KMS-11 (cell line): ENCODE measurements around the gene IGBP1.

Experiments
- H2AFZ ChIP-seq: fragments of 200-600 bp; sonication (generic); 2 replicates; pipeline ENCODE4 v1.6.1; 2016; ENCODE audit warnings: antibody characterized with exemption, mixed run types, low read depth
- H3K27ac ChIP-seq: fragments of 200-600 bp; sonication (generic); 2 replicates; pipeline ENCODE4 v1.6.1; 2016; ENCODE audit warnings: mild to moderate bottlenecking, mixed run types
- H3K27me3 ChIP-seq: fragments of 200-600 bp; sonication (generic); 2 replicates; pipeline ENCODE4 v1.6.1; 2017; ENCODE audit warnings: mild to moderate bottlenecking, low read depth, mixed run types, moderate library complexity; ENCODE audit not compliant: insufficient read depth
- H3K36me3 ChIP-seq: fragments of 200-600 bp; sonication (generic); 2 replicates; pipeline ENCODE4 v1.6.1; 2017; ENCODE audit warnings: mild to moderate bottlenecking, mixed run types; ENCODE audit not compliant: insufficient read depth
- H3K4me1 ChIP-seq: fragments of 200-600 bp; sonication (generic); 2 replicates; pipeline ENCODE4 v1.6.1; 2016; ENCODE audit warnings: mild to moderate bottlenecking, low read depth, mixed run types; ENCODE audit not compliant: poor library complexity, severe bottlenecking
- H3K4me2 ChIP-seq: fragments of 200-600 bp; sonication (generic); 2 replicates; pipeline ENCODE4 v1.7.0; 2016; ENCODE audit warnings: mild to moderate bottlenecking, mixed run types
- H3K4me3 ChIP-seq: fragments of 200-600 bp; sonication (generic); IDR thresholded peaks from 2 replicates; pipeline ENCODE4 v1.6.1; 2017; ENCODE audit warnings: low read depth, low read length, mixed read lengths; ENCODE audit not compliant: insufficient read depth
- H3K79me2 ChIP-seq: fragments of 200-600 bp; sonication (generic); 2 replicates; pipeline ENCODE4 v1.6.1; 2016; ENCODE audit warnings: low read depth, mixed run types; ENCODE audit not compliant: insufficient read depth
- H3K9ac ChIP-seq: fragments of 200-600 bp; sonication (generic); 2 replicates; pipeline ENCODE4 v1.6.1; 2016; ENCODE audit warnings: mild to moderate bottlenecking, mixed run types
- H4K20me1 ChIP-seq: fragments of 200-600 bp; sonication (generic); 2 replicates; pipeline ENCODE4 v1.6.1; 2016; ENCODE audit warnings: mild to moderate bottlenecking, mixed run types; ENCODE audit not compliant: insufficient read depth
- CTCF ChIP-seq: fragments of 200-600 bp; sonication (generic); conservative IDR thresholded peaks from 2 replicates; pipeline ENCODE4 v1.6.1; 2017; ENCODE audit warnings: low read depth, mild to moderate bottlenecking, antibody characterized with exemption, low read length, moderate library complexity, mixed read lengths

Gene IGBP1

GRCh38 chrX:70169281-70169680, 36.0 kb downstream of the IGBP1 start:
- Histone ChIP-seq H3K4me1 (no peaks in the 10 kb centered on the region), H3K4me3 (no peak overlapping the region), H3K36me3 (no peaks in the 10 kb centered on the region), H3K9ac (no peak overlapping the region), H3K27me3 (no peaks in the 10 kb centered on the region), H2AFZ (no peak overlapping the region), H4K20me1 (no peaks in the 10 kb centered on the region), H3K79me2 (no peaks in the 10 kb centered on the region), H3K4me2 (no peak overlapping the region), H3K27ac (no peak overlapping the region)
- no peak for TF ChIP-seq CTCF

GRCh38 chrX:70171624-70172023, 38.4 kb downstream of the IGBP1 start:
- Histone ChIP-seq H3K4me2 (no peak overlapping the region), H3K36me3 (no peaks in the 10 kb centered on the region), H3K79me2 (no peaks in the 10 kb centered on the region), H3K27me3 (no peaks in the 10 kb centered on the region), H2AFZ (no peak overlapping the region), H3K27ac (no peak overlapping the region), H3K9ac (no peak overlapping the region), H3K4me3 (no peak overlapping the region), H4K20me1 (no peaks in the 10 kb centered on the region), H3K4me1 (no peaks in the 10 kb centered on the region)
- TF ChIP-seq CTCF: no peak

GRCh38 chrX:70172221-70172620, 39.0 kb downstream of the IGBP1 start:
- H3K27ac ChIP-seq: no peak overlapping the region
- no peaks in the 10 kb centered on the region for H3K79me2 ChIP-seq
- no peaks in the 10 kb centered on the region for H3K4me1 ChIP-seq
- H3K9ac ChIP-seq: no peak overlapping the region
- H3K4me2 ChIP-seq: no peak overlapping the region
- TF ChIP-seq CTCF: no peak
- H2AFZ ChIP-seq: no peak overlapping the region
- H3K36me3 ChIP-seq: no peaks in the 10 kb centered on the region
- H3K4me3 ChIP-seq: no peak overlapping the region
- no peaks in the 10 kb centered on the region for H3K27me3 ChIP-seq
- no peaks in the 10 kb centered on the region for H4K20me1 ChIP-seq

GRCh38 chrX:70172964-70173363, 39.7 kb downstream of the IGBP1 start:
- no peaks in the 10 kb centered on the region for H3K4me1 ChIP-seq

More at GRCh38 chrX:70172964-70173363, 39.7 kb downstream of the IGBP1 start:
- Histone ChIP-seq H3K4me3 (no peak overlapping the region), H2AFZ (no peak overlapping the region), H3K79me2 (no peaks in the 10 kb centered on the region), H3K27ac (no peak overlapping the region), H3K4me2 (no peak overlapping the region), H3K27me3 (no peaks in the 10 kb centered on the region), H4K20me1 (no peaks in the 10 kb centered on the region), H3K9ac (no peak overlapping the region), H3K36me3 (no peaks in the 10 kb centered on the region)
- no peak for TF ChIP-seq CTCF
